Stimulated activated naive CD8-positive, alpha-beta T cell treated with anti-CD3 and anti-CD28 coated beads, Interleukin-15, Interleukin-2, amounts not matched to agents 100 ng/mL and 50 ng/mL, for 24 hours (primary cell): ENCODE measurements around the gene CACNA1C.

Experiments used
- H3K27ac Mint-ChIP-seq: one replicate; pipeline ENCODE4 v1.8.0; 2021; ENCODE audit warnings: mild to moderate bottlenecking, mixed read lengths
- H3K27me3 Mint-ChIP-seq: one replicate; pipeline ENCODE4 v1.8.0; 2021; ENCODE audit warnings: mixed read lengths
- H3K36me3 Mint-ChIP-seq: one replicate; pipeline ENCODE4 v1.8.0; 2021; ENCODE audit warnings: low read depth, mixed read lengths
- H3K4me1 Mint-ChIP-seq: one replicate; pipeline ENCODE4 v1.8.0; 2021; ENCODE audit warnings: low read depth, mixed read lengths
- H3K4me3 Mint-ChIP-seq: one replicate; pipeline ENCODE4 v1.8.0; 2021; ENCODE audit warnings: mild to moderate bottlenecking, mixed read lengths
- H3K9me3 Mint-ChIP-seq: one replicate; pipeline ENCODE4 v1.8.0; 2021; ENCODE audit warnings: mixed read lengths

CACNA1C gene

DNA sequence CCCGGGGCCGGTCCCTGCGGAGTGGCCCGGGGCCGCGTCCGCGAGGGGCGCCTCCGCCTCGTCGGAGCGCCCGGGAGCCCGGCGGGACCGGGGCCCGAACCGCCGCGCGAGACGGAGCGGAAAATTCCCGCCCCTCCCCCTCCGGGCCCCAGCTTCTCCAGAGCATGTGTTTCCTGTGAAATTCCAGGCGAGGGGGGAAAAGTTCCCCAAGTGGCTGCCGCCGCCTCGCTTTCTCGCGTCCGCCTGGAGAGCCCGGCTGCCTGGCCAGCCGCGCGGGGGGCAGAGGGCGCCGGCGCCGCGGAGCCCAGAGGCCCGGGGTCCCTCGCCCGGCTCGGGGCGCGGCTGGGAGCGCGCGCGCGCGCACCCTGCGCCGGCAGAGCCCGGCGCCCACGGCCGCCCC, 904 bp downstream of the CACNA1C start:
- H3K4me1 Mint-ChIP-seq = peaks cover 18% of the 10 kb centered on the region
- H3K4me3 Mint-ChIP-seq = no peak overlapping the region
- no peaks in the 10 kb centered on the region for H3K9me3 Mint-ChIP-seq
- H3K36me3 Mint-ChIP-seq = no peaks in the 10 kb centered on the region
- peaks cover 69% of the 10 kb centered on the region for H3K27me3 Mint-ChIP-seq
- no peak overlapping the region for H3K27ac Mint-ChIP-seq

DNA sequence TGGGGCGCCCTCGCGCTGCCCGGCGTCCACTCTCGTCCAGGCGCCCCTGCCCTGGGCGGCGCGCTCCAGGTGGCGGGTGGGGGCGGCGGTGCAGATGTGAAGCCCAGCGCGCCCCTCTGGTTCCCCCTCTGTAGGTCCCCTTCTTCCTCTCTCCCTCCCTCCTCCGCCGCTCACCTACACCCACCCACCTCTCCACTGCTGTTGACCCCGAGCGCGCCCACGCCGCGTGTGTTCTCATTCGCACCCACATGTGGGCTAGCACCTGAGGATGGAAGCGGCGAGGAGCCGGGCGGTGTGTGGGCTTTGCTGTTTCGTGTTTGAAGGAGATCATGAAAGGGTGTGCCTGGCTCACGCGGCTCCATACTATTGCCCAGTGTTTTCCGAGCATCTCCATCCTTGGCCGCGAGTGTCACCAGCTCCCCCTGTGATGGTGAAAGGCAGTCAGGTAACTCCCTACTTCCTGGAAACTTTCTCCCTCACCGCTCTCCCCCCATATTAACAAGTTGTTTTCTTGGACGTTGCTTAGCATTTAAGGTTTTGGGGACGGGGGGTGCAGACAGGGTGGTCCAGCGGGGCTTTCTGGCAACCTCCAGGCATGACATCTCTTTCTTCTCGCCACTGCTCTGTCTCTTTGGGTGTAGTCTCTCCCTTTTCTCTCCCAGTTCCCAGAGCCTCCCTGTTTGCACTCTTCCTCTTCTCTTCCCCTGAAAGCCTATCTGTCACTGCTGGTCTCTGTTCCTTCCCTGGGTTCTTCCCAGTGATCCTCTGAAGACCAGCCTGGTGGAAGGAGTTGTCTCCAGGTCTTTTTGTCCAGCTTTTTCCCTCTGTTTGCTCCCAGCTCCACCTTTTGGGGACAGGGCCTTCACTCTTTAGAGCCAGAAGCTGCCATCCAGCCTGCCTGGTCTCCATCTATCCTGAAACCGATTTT, 1.6 kb downstream of the CACNA1C start:
- H3K9me3 Mint-ChIP-seq = no peaks in the 10 kb centered on the region
- H3K27ac Mint-ChIP-seq = no peak overlapping the region
- peaks cover 18% of the 10 kb centered on the region for H3K4me1 Mint-ChIP-seq
- peaks cover 65% of the 10 kb centered on the region for H3K27me3 Mint-ChIP-seq
- H3K4me3 Mint-ChIP-seq = peak overlapping the region; percentile 58
- no peaks in the 10 kb centered on the region for H3K36me3 Mint-ChIP-seq

DNA sequence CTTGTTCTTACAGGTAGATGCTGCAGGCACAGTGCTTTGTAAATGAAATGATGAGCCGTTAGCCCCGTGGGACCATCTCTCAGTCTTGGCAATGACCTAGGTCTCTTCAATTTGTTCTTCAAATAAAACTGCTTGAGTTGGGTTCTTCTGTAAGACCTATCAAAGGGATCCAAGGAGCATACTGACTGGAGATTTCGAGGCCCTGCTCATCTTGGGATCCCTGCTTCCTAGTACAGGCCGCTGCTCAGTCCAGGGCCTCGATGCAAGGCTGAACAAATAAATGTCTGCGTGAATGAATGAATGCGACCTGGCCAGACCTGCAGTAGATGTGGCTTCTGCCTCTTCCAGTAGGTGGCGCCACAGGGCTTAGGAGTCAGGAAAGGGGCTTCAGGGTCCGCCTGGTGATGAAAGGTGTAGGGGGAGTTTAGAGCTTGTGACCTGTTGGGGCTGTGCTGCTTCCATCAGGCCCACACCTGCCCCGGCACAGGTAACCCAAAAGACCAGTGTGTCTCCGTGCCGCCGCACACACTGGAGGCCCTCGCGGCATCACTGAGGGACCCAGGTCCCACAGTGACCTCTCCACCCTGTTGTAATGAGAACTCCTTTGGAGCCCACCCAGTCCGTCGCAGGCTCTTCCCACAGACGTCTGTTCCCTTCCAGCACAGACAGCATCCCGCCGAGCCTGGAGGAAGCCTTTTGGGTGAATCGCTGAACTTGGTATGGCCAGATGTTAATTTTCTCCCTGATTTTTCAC, 4.4 kb downstream of the CACNA1C start:
- Mint-ChIP-seq H3K4me3 (no peak overlapping the region), H3K27me3 (peaks cover 43% of the 10 kb centered on the region), H3K36me3 (no peaks in the 10 kb centered on the region), H3K9me3 (no peaks in the 10 kb centered on the region), H3K4me1 (peaks cover 12% of the 10 kb centered on the region), H3K27ac (no peak overlapping the region)

DNA sequence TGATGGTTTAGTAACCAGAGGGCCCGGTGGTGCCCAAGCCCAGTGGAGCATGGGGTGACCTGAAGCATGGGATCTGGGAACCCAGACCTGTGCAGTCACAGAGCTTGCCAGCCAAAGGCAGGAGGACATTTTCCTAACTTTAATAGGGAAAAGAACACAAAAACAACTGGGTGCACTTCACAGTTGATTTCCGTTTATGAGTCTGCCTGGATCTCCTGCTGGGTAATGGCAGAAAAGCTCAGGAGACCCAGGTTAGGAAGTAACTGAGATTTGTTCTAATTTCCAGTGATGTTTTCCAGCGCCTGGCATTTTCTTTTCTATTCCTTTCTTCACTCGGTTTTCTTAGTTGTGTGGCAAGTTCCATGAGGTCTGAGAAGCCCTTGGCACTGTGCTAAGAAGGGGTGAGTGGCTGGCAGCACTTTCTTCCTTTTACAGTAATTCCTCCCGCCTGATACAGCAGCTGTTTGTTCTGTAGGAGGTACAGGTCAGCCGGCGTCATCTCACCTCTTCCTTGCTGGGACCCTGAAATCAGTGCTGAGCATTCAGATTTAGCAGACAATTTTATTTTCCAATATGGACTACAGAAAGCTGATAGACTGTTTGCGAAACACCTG, 5.1 kb downstream of the CACNA1C start:
- no peak overlapping the region for H3K27ac Mint-ChIP-seq
- no peak overlapping the region for H3K4me3 Mint-ChIP-seq
- no peaks in the 10 kb centered on the region for H3K36me3 Mint-ChIP-seq
- H3K9me3 Mint-ChIP-seq = no peaks in the 10 kb centered on the region
- peaks cover 11% of the 10 kb centered on the region for H3K4me1 Mint-ChIP-seq
- H3K27me3 Mint-ChIP-seq = peaks cover 42% of the 10 kb centered on the region

DNA sequence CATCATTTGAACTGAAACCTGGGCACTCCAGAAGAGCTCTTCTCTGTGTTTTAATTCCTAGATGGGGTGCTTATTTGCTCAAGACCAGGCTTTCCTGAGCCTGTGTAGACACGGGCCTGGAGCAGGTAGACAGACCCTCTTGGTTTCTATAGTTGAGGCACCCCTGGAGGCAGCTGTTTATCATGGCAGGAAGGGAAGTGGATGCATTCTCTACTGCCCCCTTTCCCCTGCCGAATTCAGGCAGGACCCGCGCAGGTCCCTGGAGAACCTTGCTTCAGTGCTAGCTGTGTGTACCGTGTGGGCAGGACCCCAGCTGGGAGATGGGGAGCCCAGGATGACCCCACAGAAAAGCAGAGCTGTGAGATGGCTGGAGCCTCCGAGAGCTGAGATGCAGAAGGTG, 6.0 kb downstream of the CACNA1C start:
- H3K9me3 Mint-ChIP-seq = no peaks in the 10 kb centered on the region
- H3K4me3 Mint-ChIP-seq = no peak overlapping the region
- H3K27me3 Mint-ChIP-seq = peaks cover 38% of the 10 kb centered on the region
- no peak overlapping the region for H3K27ac Mint-ChIP-seq
- peaks cover 9% of the 10 kb centered on the region for H3K4me1 Mint-ChIP-seq
- no peaks in the 10 kb centered on the region for H3K36me3 Mint-ChIP-seq

DNA sequence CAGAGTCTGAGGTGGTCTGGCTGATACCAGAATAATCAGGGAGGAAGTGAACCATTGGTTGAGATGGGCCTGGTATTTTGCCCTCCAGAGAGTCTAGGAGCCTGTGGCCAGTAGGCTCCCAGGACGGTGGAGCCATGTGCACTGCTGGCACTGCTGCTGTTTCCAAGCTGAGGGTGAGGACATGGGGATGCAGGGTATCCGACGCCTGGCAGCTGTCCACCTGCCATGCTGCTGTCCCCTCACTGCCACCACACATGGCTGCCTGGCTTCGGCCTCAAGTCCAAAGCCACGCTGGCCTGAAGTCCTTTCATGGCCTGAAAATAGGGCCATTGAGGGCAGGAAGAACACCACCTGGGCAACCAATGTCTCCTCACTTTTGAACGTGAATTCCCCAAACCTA, 8.6 kb downstream of the CACNA1C start:
- Mint-ChIP-seq H3K27me3 (peaks cover 21% of the 10 kb centered on the region), H3K4me3 (no peak overlapping the region), H3K4me1 (peaks cover 9% of the 10 kb centered on the region)

DNA sequence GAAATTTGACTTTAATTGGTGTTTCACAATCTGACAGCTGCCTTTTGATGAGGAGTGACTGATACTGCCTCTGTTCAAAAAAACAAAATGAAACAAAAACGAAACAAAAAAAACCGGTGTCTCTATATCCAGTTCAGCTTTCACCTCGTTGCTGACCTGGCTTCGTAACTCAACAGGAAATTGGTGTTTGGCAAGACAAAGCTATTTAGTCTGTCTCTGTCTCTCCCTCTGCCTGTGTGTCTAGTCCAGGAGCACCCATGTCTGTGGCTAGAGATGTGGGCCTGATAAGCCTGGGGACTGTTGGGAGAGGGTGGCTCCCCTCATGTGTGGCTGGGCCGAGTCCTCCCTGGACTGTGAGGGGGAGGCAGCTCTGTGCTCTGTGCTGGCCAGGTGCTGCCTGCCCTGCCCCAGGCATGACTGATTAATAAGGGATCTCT, 11.3 kb downstream of the CACNA1C start:
- Mint-ChIP-seq H3K4me1 (peaks cover 9% of the 10 kb centered on the region), H3K9me3 (peaks cover under 1% of the 10 kb centered on the region), H3K4me3 (peak overlapping the region; percentile 49), H3K27ac (peak overlapping the region; percentile 42), H3K36me3 (no peaks in the 10 kb centered on the region), H3K27me3 (peaks cover 5% of the 10 kb centered on the region)

More for the DNA sequence above, 8.6 kb downstream of the CACNA1C start:
- H3K9me3 Mint-ChIP-seq = no peaks in the 10 kb centered on the region
- H3K36me3 Mint-ChIP-seq = no peaks in the 10 kb centered on the region
- no peak overlapping the region for H3K27ac Mint-ChIP-seq

DNA sequence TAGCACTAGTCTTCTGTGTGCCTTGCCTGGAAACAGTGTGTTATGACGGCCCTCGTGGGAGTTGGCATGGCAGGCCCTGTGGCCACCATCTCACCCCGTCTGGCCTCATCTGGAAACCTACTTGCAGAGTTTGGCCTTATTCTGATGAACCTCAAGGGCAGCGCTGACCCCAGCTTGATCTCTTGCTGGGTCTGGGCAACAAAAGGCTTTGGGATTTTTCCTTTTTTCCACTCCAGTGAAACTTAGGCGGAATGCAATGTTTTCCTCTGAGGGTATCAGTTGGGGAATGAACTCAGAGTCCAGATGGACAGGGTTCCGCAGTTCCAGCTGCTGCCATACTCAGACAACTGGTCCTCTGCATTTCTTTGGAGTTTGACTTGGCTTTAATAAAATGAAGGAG, 15.9 kb downstream of the CACNA1C start:
- peaks cover 8% of the 10 kb centered on the region for H3K36me3 Mint-ChIP-seq
- H3K9me3 Mint-ChIP-seq = peaks cover 14% of the 10 kb centered on the region
- no peak overlapping the region for H3K27ac Mint-ChIP-seq
- H3K27me3 Mint-ChIP-seq = peaks cover 21% of the 10 kb centered on the region
- H3K4me3 Mint-ChIP-seq = no peak overlapping the region
- peaks cover 9% of the 10 kb centered on the region for H3K4me1 Mint-ChIP-seq

DNA sequence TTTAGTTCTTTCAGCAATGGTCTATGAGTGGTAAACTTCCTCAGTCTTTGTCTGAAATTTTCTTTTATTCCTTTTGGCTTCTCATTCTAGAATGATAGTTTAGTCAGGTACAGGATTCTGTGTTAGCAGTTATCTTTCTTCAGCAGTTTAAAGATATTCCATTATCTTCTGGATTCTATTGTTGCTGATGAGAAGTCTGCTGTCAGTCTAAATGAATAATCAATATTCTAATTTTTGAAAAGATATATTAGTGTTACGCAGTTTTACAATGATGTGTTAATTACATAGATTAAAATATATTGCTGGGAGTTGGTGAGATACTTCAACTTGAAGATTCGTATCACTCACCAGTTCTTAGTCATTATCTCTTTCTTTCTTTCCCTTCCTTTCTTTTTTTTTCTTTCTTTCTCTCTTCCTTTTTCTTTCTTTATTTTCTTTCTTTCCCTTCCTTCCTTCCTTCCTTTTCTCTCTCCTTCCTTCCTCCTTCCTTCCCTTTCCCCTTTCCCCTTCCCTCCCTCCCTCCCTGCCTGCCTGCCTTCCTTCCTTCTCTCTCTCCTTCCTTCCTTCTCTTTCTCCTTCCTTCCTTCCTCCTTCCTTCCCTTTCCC, 17.8 kb downstream of the CACNA1C start:
- Mint-ChIP-seq H3K4me3 (no peak overlapping the region), H3K9me3 (peaks cover 14% of the 10 kb centered on the region), H3K4me1 (no peaks in the 10 kb centered on the region), H3K36me3 (peaks cover 8% of the 10 kb centered on the region), H3K27ac (no peak overlapping the region), H3K27me3 (peaks cover 21% of the 10 kb centered on the region)

DNA sequence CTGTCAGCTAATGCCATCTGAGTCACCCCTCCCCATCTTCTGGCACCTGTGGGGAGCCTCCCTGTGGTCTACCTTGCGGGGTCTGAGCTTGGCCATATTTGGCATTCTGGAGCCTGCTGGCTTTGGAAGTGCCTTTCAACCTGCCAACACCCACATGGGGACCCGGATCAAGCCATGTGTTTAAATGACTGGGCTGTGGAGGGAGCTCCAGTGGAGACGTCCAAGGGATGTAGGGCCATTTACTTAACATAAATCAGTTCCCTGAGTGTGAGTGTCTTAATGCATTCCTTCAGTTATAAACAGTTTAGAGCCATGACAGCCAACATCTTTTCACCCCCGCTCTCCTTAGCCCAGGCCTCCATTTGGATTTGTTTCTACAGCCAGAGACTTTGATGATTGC, 22.0 kb downstream of the CACNA1C start:
- Mint-ChIP-seq H3K9me3 (peaks cover 9% of the 10 kb centered on the region), H3K4me3 (no peak overlapping the region), H3K27ac (no peak overlapping the region), H3K4me1 (no peaks in the 10 kb centered on the region), H3K36me3 (peaks cover 11% of the 10 kb centered on the region), H3K27me3 (peaks cover 17% of the 10 kb centered on the region)

DNA sequence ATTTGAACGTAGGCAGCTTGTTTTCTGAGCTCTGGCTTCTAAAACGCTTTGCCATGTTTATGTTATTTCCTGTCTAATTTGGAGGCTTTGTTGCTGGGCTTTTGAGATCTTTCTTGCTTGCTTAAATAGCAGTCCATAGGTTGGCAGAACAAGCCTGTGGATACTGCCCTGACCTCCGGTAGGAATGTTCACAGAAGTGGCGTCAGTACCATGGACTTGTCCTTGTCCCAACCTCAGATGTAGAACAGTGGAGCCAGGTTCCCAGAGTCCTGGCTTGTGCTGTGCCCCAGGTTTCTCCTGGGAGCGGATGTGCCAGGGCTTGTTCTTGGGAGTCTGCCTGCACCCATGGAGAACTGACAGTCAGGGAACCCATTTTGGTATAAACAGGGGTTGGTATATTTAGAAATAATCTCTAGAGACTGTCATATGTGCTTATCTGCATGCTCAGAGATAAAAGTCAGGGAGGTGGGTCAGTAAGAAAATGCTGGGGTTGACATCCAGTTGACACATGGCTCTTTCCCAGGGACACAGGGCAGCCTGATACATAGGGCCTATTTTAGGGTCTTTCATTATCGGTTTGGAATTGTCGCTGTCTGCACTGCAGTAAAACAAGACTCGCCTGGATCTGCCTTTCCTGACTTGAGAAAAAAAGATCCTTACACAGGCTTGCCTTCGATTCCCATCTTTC, 22.9 kb downstream of the CACNA1C start:
- Mint-ChIP-seq H3K4me3 (no peak overlapping the region), H3K9me3 (peaks cover 11% of the 10 kb centered on the region), H3K36me3 (peaks cover 11% of the 10 kb centered on the region), H3K27me3 (peaks cover 17% of the 10 kb centered on the region), H3K27ac (no peak overlapping the region), H3K4me1 (no peaks in the 10 kb centered on the region)

DNA sequence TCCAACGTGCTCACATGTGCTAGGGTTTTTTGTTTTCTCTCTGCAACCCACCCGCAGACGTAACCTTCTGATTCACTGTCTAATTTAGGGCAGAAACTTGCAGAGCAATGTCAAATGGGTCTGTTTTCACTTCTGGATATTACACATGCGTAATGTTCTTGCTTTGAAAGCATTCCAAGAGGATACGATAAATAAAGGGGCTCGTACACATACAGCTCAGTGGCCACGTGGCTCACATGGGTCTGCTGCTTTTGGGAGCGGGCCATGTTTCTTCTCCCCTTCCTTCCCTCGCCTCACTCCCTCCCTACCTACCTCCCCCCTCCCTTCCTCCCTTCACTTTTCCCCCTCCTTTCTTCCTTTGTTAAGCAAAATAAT, 23.4 kb downstream of the CACNA1C start:
- Mint-ChIP-seq H3K27ac (no peak overlapping the region), H3K4me3 (no peak overlapping the region), H3K4me1 (no peaks in the 10 kb centered on the region), H3K27me3 (peaks cover 15% of the 10 kb centered on the region), H3K36me3 (peaks cover 9% of the 10 kb centered on the region), H3K9me3 (peaks cover 13% of the 10 kb centered on the region)

DNA sequence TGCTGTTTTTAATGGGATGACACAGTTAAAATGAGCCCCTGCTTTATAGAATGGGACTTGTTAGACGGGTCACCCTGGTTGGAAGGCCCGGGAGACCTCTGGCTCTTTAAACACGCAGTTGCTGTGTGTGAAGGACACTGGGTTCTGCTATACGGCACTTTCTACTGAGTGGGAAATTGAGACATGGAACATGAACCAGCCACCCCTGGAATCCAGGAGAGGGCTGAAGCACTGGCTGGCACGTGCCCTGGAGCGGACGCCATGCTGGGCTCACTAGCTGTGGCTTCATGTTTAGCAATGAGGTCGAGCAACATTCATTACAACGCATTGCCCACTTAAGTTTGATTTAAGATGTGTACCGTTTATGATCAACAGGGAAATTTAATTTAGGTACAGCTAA, 23.9 kb downstream of the CACNA1C start:
- Mint-ChIP-seq H3K36me3 (peaks cover 4% of the 10 kb centered on the region), H3K27me3 (peaks cover 10% of the 10 kb centered on the region), H3K27ac (no peak overlapping the region), H3K4me3 (no peak overlapping the region), H3K4me1 (no peaks in the 10 kb centered on the region), H3K9me3 (peaks cover 7% of the 10 kb centered on the region)

DNA sequence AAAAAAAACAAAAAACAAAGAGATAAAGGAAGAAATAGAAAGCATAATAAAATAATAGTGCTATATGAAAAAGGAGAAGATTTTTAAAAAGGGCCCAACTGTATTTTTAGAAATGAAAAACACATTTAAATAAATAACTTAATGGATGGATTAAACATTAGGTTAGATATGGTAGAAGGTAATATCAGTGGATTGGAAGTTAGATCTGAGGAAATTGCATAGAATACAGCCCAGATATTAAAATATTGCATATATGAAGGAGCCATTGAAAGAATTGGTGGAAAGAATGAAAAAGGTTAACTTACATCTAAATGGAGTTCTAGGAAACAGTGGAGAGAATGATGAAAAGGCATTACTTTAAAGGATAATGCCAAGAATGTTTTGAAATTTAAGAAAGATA, 27.8 kb downstream of the CACNA1C start:
- Mint-ChIP-seq H3K9me3 (peaks cover 6% of the 10 kb centered on the region), H3K36me3 (peaks cover 3% of the 10 kb centered on the region), H3K4me3 (no peak overlapping the region), H3K4me1 (no peaks in the 10 kb centered on the region), H3K27ac (no peak overlapping the region), H3K27me3 (peaks cover 3% of the 10 kb centered on the region)
